GM18520 (cell line): ENCODE measurements around the gene LOXHD1.

Experiments used
- ATAC-seq: cut with Tn5 transposase; IDR thresholded peaks from one replicate; pipeline ENCODE4 v1.9.1; 2021; ENCODE audit not compliant: unreplicated experiment

LOXHD1 gene

DNA sequence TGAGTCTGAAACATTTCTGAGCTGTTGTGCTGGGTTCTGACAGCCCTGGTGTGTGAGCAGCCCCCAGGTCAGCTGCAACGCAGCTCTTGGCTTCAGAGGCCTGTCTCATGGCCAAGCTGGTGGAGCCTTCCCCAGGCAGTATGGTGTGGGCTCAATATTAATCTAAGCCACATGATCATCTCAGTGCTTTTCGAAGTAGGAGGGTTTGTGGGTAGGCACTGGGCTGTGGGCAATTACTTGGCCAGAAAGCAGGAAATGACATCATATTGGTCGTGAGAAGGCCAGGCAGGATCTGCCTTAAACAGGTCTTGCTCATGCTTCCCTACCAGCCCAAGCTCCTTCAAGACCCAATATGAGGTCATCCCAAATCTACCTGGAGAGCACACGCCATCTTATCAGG, 26.9 kb downstream of the LOXHD1 start:
- no peak for ATAC-seq

DNA sequence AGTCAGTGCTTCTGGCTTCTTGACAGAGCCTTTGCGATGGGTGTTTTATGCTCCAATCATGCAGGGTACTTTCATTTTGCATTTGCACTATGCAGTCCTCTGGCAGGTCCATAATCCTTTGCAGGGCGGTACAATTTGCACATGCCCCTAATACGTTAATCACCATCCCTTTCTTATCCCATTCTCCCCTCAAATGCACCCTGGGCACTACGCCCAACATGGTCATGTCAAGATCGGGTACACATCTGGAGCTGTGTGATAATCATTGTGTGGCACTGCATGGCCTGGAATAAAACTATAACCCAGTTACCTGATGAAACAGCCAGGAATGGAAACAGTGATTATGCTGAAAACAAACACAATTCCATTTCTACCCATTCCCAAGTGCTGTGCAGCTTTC, 27.7 kb downstream of the LOXHD1 start:
- ATAC-seq, result no peak

DNA sequence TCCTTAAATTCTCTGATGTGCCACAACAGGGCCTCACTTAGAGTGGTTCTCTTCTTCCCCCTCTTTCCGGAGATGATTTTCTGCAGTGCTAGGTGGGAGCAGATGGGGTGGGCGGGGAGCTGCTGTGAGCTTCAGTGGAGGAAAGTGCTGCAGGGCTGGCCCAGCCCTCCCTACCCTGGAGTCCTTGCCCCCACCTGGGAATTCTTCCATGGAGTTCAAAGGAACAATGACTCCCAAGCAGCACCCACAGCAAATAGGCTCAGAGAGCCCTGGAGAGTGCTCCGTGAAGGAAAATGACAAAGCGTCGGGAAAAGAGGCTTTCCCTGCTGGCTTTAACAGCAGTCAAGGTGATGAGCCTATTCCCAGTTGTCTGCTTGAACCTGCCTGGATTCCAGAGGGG, 28.8 kb downstream of the LOXHD1 start:
- no peak for ATAC-seq

DNA sequence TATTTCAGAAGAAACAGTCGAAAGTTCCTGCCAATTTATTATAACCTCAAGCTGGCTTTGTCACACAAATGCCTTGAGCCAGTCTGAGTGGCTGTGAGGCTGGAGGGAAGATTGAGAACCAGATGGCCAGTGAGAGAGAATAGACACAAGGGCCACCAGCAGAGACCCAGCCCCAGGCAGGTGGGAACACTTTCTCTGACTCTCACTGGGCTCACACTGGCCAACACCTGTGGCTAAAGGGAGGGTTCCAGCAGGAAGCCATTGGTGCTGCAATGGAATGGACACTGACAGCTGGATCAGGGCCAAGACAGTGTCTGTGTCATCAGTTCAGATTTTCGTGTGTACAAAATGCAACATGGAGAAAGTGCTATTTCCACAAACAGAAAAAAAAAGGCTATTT, 29.9 kb downstream of the LOXHD1 start:
- ATAC-seq, result no peak

DNA sequence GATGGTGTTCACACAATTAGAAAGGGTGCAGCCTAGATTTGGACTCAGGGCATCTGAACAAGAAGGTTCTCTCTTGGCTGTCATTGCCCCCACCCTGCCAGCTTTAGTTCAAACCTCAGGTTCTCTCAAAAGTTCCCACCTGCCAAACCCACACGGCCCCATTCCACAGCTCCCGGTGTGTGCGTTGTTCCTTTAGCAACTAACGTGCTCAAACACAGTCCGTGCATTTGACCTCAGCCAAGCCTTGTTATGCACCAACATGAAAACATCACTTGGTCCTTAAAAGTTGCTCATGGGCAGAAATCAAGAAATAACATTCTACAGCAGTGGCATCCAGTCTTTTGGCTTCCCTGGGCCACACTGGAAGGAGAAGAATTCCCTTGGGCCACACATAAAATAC, 32.0 kb downstream of the LOXHD1 start:
- ATAC-seq, result no peak

DNA sequence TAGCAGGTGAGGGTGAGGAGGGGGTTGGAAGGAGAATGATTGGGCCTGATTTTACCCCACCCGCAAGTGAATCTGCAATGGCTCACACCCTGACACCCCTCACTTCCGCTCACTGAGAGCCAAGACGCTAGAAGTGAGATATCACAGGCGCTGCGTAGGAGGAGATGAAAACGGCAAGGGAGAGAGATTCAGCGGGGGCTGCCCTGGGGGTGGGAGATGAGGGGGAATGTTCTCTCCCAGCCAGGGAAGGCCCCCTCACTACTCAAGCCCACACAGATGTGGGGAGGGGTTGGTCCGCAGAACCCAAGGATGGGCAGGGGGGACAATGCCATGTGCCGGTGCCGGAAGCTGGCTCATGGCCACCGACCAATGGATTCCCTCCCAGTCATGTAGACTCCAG, 32.9 kb downstream of the LOXHD1 start:
- ATAC-seq, result no peak

DNA sequence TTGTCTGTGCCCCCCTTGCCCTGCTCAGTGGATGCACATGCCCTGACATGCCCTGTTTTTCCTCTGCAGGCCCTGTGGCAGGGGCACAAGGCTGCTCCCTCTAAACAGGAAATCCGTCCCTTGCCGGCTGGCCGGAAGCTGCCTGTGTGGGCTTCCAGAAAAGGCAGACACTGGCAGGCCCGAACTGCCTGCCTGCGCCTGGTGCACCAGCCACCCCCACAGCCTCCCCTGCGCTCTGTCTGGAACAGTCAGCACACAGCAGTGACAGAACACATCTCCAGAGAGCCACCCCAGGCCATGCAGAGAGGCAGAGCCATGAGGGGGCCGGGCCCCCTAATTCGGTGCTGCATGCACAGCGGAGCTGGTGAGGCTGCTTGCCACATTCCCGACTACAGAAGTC, 33.5 kb downstream of the LOXHD1 start:
- ATAC-seq, result no peak

DNA sequence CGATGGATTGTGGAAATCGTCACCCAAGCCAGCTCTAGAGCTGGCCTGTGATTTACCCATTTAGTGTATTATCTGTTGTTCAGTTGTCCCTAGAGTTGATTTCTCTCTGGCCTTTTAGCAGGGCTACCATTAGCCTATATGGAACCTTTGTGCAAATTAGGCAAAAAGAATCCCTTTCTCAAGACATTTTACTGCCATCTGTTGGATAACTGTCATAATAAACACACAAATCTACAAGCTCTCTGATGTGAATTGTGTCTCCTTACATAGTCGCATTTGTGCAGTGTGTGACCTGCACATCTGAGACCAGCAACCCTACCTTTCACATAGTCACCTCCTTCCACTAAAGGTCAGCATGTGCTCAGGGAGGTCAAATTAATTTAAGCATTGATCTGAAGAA, 34.0 kb downstream of the LOXHD1 start:
- no peak for ATAC-seq

DNA sequence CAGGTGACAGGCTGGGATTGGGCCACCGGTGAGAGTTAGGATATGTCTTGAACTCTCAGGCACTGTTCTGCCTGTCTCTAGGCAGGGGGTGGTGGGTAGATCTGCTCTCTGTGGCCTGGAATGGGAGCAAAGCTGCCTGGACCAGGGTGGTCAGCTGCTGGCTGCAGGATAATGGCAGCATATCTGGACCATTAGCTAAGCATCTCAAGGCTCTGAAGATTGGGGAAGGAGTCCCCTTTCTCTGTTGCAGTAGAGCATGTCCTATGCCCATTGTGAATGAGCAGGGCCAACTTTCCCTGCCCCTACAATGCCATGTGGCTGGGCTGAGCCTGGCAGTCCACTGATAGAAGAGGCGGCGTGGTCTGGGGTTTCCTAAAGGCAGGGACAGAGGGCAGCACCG, 34.6 kb downstream of the LOXHD1 start:
- ATAC-seq, result no peak

DNA sequence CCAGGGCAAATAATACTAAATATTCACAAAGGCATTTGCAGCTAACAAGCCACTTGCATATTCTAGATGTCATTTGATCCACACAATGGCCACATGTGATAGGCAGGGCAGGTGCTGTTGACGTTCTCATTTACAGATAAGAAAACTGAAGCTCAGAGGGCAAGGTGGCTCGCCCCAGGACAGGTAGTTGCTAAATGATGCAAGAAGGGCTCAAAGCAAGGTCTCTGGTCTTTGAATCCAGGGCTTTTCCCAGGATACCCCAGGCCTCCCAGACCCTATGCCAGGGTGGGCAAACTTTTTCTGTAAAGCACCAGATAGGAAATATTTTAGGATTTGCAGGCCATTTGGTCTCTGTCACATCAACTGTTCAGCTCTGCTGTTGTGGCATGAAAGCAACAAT, 35.1 kb downstream of the LOXHD1 start:
- ATAC-seq, result no peak

DNA sequence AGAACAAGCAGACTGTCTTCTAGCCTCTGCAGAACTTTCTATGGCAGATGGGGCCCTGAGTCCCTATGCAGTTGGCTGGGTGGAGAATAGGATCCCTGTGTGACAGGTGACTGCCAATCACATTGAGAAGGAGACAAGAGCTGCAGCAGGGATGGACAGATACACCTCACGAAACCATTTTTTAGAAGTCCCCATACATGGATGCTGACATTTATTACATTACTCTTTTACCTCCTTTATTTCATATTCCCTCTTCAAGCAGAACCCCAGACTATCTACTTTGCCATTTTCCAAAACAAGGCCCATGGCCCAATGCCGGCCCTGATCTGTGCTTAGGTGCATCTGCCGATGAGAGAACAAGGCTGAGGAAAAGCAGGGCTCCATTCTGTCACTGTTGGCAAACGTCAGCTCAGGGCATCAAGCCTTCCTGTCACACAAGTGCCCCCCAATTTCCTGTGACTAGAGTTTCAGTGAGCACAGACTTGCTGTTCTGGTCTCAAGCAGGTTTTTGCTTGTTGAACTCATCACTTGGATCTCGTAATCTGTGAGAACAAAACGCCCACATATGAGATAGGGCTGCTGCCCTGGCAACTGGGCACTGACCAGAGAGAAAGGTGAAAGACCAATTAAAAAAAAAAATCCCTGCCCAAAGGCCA, 35.8 kb downstream of the LOXHD1 start:
- ATAC-seq, result no peak

DNA sequence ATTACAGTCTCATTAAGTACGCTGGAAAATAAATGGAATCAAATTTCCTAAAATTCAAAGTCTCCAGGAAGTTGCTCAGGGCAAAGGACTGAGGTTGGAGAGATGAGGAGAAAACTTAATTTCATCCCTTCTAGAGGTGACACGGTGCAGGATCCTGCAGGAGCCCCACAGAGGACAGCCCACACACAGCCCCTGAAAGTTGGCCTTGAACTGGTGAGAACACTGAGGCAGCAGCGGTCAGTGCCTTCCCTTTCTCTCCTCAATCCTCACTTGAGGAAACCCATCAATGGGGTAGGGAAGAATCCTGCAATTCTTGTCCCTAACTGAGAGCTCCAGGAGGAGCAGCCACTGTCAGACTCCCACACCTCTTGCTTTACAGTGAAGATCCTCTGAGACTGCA, 37.5 kb downstream of the LOXHD1 start:
- no peak for ATAC-seq

DNA sequence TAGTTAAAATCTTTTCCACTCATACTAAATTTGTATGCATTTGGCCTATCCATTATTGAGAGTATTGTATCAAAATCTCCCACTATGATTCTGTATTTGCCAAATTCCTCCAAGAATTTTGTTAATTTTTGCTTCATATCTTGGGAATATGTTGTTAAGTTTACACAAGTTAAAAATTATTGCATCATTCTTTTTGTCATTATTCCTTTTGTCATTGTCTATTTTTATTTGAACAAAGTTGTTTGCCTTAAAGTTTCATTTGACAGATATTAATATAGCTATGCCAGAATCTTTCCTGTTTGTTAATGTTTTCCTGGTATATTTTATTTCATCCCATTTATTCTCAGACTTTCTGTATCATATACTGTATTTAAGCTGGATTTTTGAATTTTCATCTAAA, 41.3 kb downstream of the LOXHD1 start:
- ATAC-seq, result no peak

DNA sequence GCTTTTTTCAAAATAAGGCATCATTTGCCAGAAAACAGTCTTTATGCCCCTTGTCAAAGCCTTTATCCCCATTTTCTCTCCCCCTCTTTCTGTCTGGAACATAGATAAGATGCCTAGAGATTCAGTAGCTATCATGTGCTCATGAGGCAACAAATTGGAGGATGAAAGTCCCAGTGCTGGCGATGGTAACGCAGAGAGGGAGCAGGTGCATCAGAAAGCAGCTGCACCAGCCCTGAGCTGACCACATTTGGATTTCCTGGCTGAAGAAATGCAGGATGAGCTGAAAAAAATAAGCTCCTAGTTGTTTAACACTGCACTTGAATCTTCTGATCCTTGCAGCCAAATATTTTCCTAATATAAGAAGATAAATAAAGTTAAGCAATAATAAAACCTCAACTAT, 48.0 kb downstream of the LOXHD1 start:
- no peak for ATAC-seq

DNA sequence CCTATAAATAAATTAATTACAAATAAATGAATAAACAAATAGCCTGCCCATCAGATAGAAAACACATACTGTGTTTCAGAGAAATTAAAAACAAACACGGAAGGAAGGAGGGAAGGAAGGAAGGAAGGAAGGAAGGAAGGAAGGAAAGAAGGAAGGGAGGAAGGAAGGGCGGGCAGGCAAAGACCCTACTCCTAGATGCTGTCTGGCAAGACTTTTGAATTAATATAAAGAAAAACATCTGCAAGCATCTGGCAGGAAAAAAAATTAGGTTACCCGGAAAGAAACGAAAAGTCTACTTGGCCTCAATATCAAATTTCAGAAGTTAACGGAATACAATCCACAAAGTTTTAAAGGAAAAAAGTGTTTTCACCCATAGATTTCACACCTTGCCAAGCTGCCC, 49.1 kb downstream of the LOXHD1 start:
- no peak for ATAC-seq

DNA sequence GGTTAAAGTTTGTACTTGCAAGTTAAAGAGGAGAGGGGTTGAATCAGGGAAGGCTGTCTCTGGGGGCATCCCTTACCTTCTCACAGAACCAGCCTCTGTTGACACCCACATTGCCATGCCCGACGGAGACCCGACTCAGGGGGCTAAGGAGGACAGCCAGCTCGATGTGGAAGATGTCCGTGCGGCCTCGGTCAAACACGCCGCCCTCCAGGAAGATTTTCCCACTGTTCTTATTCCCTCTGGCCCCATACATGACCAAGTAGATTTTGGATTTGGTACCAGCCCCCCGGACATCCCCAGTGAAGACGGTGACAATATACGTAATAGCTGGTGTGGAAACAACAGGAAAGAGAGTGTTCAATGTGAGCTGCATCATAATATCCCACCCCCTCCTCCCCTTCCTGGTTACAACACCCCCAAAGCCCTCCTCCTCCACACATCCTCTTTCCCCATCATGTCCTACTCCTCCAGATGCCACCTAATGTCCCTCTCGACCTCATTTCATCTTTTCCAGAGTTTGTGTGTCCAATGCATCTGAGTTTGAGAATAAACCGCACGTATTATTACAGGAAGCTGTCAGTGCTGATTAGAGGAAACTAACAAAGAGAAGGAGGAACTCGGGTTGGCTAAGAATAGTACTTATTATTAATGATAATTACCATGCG, 55.7 kb downstream of the LOXHD1 start:
- ATAC-seq, result no peak

DNA sequence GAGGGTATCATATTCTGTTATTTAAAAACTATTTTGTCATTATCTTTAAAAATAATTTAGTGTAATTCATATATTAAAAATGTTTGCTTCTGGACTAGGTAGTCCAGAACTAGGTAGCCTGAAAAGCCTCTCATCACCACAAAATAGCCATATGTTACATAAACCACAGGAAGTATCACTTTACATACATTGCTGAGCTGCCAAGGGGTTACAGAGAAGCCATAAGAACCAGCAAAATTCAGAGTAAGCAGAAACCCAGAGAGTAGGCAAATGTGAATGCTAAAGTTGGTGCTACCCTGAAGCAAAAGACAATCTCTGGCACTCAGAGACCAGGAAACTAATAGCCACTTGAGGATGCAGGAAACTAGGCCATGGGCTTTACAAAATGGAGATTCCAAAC, 60.9 kb downstream of the LOXHD1 start:
- ATAC-seq, result no peak

DNA sequence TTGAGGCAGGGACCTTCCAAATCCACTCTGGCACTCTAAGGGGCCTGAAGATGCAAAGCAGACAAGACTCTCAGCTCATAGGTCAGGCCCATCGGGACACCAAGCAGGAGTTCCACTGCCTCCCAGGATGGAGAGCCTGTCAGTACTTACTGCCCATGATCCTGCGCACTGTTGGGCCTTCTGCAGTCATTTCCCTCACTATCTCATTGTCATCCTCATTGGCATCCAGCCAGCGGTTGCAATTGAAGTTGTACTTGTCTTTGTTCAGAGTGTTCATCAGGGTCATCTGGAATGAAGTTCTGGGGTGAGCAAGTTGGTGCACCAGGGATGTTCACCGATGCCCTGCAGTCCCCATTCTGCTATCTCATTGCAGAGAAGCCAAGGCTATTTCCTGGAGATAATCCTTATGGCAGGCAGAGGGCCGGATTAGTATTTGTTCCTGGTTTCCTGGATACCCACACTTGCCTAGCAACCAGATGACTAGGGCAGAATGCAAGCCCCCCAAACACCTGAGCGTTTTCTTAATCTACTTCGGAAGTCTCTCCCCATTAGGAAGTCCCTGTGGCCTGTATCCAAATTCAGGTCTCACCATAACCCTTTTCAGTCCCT, 65.1 kb downstream of the LOXHD1 start:
- no peak for ATAC-seq

DNA sequence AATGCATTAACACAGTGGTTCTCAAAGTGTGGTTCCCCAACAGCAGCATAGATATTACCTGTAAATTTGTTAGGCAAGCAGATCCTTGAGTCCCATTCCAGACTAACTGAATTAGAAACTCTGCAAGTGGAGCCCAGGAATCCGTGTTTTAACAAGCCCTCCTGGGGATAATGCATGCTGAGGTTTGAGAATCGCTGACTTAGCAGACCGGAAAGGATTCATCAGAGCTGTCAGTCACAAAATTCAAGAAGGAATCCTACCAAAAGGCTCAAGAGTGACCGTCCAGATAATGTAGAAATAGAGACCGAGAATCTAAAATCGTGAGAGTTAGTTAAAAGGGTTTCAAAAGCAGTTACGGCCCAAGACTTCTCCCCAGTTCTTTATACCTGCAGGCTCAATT, 66.9 kb downstream of the LOXHD1 start:
- no peak for ATAC-seq

DNA sequence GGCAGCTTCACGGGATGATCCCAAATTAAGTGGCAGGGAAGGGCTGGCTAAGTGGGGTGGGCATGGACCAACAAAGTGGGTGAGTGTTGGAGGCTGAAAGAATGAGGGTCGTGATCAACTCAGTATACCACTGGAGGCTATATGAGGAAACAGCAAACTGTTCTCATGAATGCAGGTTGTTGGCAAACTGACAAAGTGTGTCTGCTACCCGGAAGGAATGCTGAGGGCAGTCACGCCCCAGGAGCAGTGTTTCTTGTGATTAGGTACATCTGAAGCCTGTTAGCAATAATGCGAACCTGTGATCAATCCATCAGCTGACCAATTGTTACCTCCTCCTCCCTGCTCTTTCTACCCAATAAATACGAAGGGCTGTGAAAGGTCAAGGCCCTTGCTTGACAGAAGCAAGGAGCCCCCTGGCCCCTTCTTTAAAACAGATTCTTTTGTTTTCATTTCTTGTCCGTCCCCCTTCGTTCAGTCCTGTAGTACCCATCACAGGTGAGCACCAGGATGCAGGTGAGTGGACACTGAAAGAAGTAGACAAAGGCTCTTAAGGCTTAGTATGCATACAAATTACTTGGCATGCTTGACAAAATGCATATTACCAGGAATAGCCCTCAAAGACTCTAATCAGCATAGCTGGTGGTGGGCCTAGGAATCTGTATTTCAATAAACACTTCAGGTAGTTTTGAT, 67.9 kb downstream of the LOXHD1 start:
- ATAC-seq, result no peak

DNA sequence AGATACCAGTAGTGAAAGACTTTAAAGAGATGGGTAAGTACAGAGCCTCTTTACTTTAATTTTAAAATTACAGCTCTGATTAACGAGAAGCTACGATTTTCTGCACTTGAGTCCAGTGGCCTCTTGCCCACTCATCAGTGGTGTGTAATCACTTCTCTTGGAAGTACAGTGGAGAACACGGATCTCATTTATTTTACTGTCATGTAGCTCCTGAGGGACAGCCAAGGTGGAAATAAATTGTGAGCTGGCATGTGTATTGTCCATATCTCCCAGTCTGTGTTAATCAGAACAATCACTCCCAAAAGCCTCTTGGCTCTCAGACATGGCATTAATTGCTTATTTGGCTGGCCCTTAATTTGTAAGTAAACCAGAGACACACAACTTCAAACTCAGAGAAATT, 69.4 kb downstream of the LOXHD1 start:
- no peak for ATAC-seq

DNA sequence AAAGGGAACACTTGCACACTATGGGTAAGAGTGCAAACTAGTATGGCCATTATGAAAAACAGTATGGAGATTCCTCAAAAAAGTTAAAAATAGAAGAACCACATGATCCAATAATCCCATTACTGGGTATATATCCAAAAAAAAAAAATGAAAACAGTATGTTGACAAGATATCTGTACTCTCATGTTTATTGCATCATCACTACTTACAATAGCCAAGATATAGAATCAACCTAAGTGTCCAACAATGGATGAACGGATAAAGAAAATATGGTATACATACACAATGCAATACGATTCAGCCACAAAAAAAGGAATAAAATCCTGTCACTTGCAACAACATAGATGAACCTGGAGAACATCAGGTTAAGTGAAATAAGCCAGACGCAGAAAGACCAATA, 73.3 kb downstream of the LOXHD1 start:
- ATAC-seq, result no peak
